ENCODE data around the gene ZNF681. TPM values are rescaled to one million over a fixed set of nuclear protein-coding genes. Genes with fewer than 3 reads are reported as not detected.

The ZNF681 gene
- total and polyA plus RNA-seq, 10 of the 15 experiments (the other 5 are each of a cell fraction or from before 2014, with no cell fraction given) = 0.11 to 0.41 (median 0.24) TPM; not detected in 1

GRCh38 chr19:23788411-23788810, 29.7 kb upstream of the ZNF681 start:
- no peak for ATAC-seq
- in situ Hi-C loops (cut with MboI) = no loop called here
- intact Hi-C loops (cut with micrococcal nuclease; ENCODE audit: unreplicated experiment) = no loop called here
- no peaks in the 10 kb centered on the region for H3K36me3 ChIP-seq (ENCODE audit: control insufficient read depth in 2 of 2, insufficient read depth in 2 of 2, low read length in 1 of 2)
- H4K20me1 ChIP-seq (ENCODE audit: control insufficient read depth, insufficient read depth) = no peaks in the 10 kb centered on the region
- ChIA-PET SMC1A (ENCODE audit: uncharacterized antibody, unreplicated experiment) (no interaction called here), RAD21 (ENCODE audit: unreplicated experiment) (no interaction called here), CTCF (no interaction called here), POLR2A (no interaction called here)
- H3K27ac ChIP-seq (ENCODE audit: control insufficient read depth, insufficient read depth) = no peak overlapping the region
- no peak for FAIRE-seq
- no peak overlapping the region for H2AFZ ChIP-seq (ENCODE audit: control insufficient read depth, low read depth, low read length)
- no peaks in the 10 kb centered on the region for H3K79me2 ChIP-seq (ENCODE audit: control insufficient read depth, insufficient read depth, low read length)
- H3K4me2 ChIP-seq (ENCODE audit: control insufficient read depth, insufficient read depth) = no peak overlapping the region
- no TSS peak for BruUV-seq (replicated peaks)
- TF ChIP-seq RAD21 (IDR thresholded peaks at IDR 0.05; ENCODE audit: insufficient read depth, low read depth, low read length) (no peak), MXI1 (IDR thresholded peaks at IDR 0.05; ENCODE audit: low read depth, low read length) (no peak), ZNF207 (IDR thresholded peaks at IDR 0.05; ENCODE audit: borderline replicate concordance) (no peak)
- 86% methylated on average over 4 of the region's 4 CpGs for WGBS (ENCODE audit: insufficient coverage, insufficient replicate concordance, low lambda C conversion rate, missing lambda C conversion rate)
- H3K4me1 ChIP-seq (ENCODE audit: control insufficient read depth, insufficient read depth, low read length) = no peaks in the 10 kb centered on the region
- no peak overlapping the region for H3K4me3 ChIP-seq
- no peak for DNase-seq (ENCODE audit: low read depth, low spot score)
- H3K9me3 ChIP-seq (replicated peaks; ENCODE audit: control insufficient read depth, insufficient read depth, low read length) = no peaks in the 10 kb centered on the region; the same call in 2 of the 3 replicates
- H3K27me3 ChIP-seq (replicated peaks in 1 of 2; ENCODE audit: control insufficient read depth in 2 of 2, insufficient read depth in 2 of 2, low read length in 1 of 2) = no peaks in the 10 kb centered on the region
- H3K9ac ChIP-seq (ENCODE audit: control insufficient read depth, insufficient read depth, low read length) = no peak overlapping the region

- no peak for ATAC-seq
- Histone ChIP-seq H3K79me2 (ENCODE audit: control insufficient read depth, insufficient read depth, low read length) (no peaks in the 10 kb centered on the region), H3K9me3 (replicated peaks; ENCODE audit: control insufficient read depth, insufficient read depth, low read length) (no peaks in the 10 kb centered on the region; the same call in 2 of the 3 replicates), H3K4me1 (ENCODE audit: control insufficient read depth, insufficient read depth, low read length) (no peaks in the 10 kb centered on the region), H2AFZ (ENCODE audit: control insufficient read depth, low read depth, low read length) (no peak overlapping the region), H3K9ac (ENCODE audit: control insufficient read depth, insufficient read depth, low read length) (no peak overlapping the region), H3K4me3 (no peak overlapping the region), H3K27me3 (replicated peaks in 1 of 2; ENCODE audit: control insufficient read depth in 2 of 2, insufficient read depth in 2 of 2, low read length in 1 of 2) (no peaks in the 10 kb centered on the region), H3K27ac (ENCODE audit: control insufficient read depth, insufficient read depth) (no peak overlapping the region), H4K20me1 (ENCODE audit: control insufficient read depth, insufficient read depth) (no peaks in the 10 kb centered on the region), H3K4me2 (ENCODE audit: control insufficient read depth, insufficient read depth) (no peak overlapping the region), H3K36me3 (ENCODE audit: control insufficient read depth in 2 of 2, insufficient read depth in 2 of 2, low read length in 1 of 2) (no peaks in the 10 kb centered on the region)
- no peak for FAIRE-seq
- DNase-seq (ENCODE audit: low read depth, low spot score) = no peak
- intact Hi-C loops (cut with micrococcal nuclease; ENCODE audit: unreplicated experiment) (no loop called here), in situ Hi-C loops (cut with MboI) (no loop called here)
- no TSS peak for BruUV-seq (replicated peaks)
- ChIA-PET RAD21 (ENCODE audit: unreplicated experiment) (no interaction called here), SMC1A (ENCODE audit: uncharacterized antibody, unreplicated experiment) (no interaction called here), CTCF (no interaction called here), POLR2A (no interaction called here)
- WGBS (ENCODE audit: insufficient coverage, insufficient replicate concordance, low lambda C conversion rate, missing lambda C conversion rate) = 100% methylated on average over 2 of the region's 3 CpGs
- TF ChIP-seq POLR2AphosphoS5 (IDR thresholded peaks at IDR 0.05; ENCODE audit: low read length) = no peak
- TF ChIP-seq NRF1 (conservative IDR thresholded peaks at IDR 0.05; ENCODE audit: low read depth, low read length) = no peak
- no peak for TF ChIP-seq SREBF2 (IDR thresholded peaks at IDR 0.05; ENCODE audit: low read length)
- no peak for TF ChIP-seq NR2F1 (conservative IDR thresholded peaks at IDR 0.05)
- TF ChIP-seq SUPT20H (IDR thresholded peaks at IDR 0.05; ENCODE audit: borderline replicate concordance, control insufficient read depth, low read depth, low read length) = no peak
- TF ChIP-seq FOXM1 (IDR thresholded peaks at IDR 0.05; ENCODE audit: low read depth, low read length) = no peak
- TF ChIP-seq ATF2 (IDR thresholded peaks at IDR 0.05; ENCODE audit: low read length) = no peak
- TF ChIP-seq SKIL (IDR thresholded peaks at IDR 0.05; ENCODE audit: low read depth, poor library complexity, severe bottlenecking) = no peak
- no peak for TF ChIP-seq BCLAF1 (IDR thresholded peaks at IDR 0.05)
Measured at GRCh38 chr19:23787106-23787505, 28.4 kb upstream of the ZNF681 start.
